Suppressor macrophage treated with lipopolysaccharide for 4 hours (primary cell): ENCODE data around the gene CYP27A1.

Experiments
- DNase-seq: peaks from one replicate; pipeline ENCODE4 v3.0.0-alpha.2; 2020

The CYP27A1 gene

GRCh38 chr2:218859988-218860831, 78.3 kb downstream of the CYP27A1 start:
- DNase-seq: no peak

- DNase-seq: no peak
Measured at GRCh38 chr2:218860950-218861381, 79.0 kb downstream of the CYP27A1 start.

GRCh38 chr2:218861645-218862318, 79.8 kb downstream of the CYP27A1 start:
- no peak for DNase-seq

- no peak for DNase-seq
Measured at GRCh38 chr2:218863021-218863520, 81.1 kb downstream of the CYP27A1 start.
